Activated naive CD4-positive, alpha-beta T cell treated with anti-CD3 and anti-CD28 coated beads, Interleukin-2, amount 50 U/mL, for 24 hours (primary cell): ENCODE data around the gene SATB2.

Source experiments
- H3K27ac Mint-ChIP-seq: one replicate; pipeline ENCODE4 v1.8.0; 2021; ENCODE audit warnings: mild to moderate bottlenecking, mixed read lengths
- H3K27me3 Mint-ChIP-seq: one replicate; pipeline ENCODE4 v1.8.0; 2021; ENCODE audit warnings: mixed read lengths
- H3K36me3 Mint-ChIP-seq: one replicate; pipeline ENCODE4 v1.8.0; 2021; ENCODE audit warnings: mixed read lengths
- H3K4me1 Mint-ChIP-seq: one replicate; pipeline ENCODE4 v1.8.0; 2021; ENCODE audit warnings: mixed read lengths
- H3K4me3 Mint-ChIP-seq: one replicate; pipeline ENCODE4 v1.8.0; 2021; ENCODE audit warnings: mild to moderate bottlenecking, mixed read lengths
- H3K9me3 Mint-ChIP-seq: one replicate; pipeline ENCODE4 v1.8.0; 2021; ENCODE audit warnings: mixed read lengths

The SATB2 gene

GRCh38 chr2:199457147-199458008 lies at the start of gene SATB2:
TSS of gene SATB2 (minus strand) at chr2:199457939. CDS start at chr2:199456037, 1,902 bp downstream.
- Mint-ChIP-seq H3K27me3 (peaks cover 46% of the 10 kb centered on the region), H3K4me1 (peaks cover 25% of the 10 kb centered on the region), H3K4me3 (peak within 1 kb of the TSS; percentile 83), H3K9me3 (peaks cover 4% of the 10 kb centered on the region), H3K27ac (no peak within 1 kb of the TSS), H3K36me3 (peaks cover 4% of the 10 kb centered on the region)

- Mint-ChIP-seq H3K27ac (no peak overlapping the region), H3K4me1 (no peaks in the 10 kb centered on the region), H3K36me3 (no peaks in the 10 kb centered on the region), H3K9me3 (no peaks in the 10 kb centered on the region), H3K27me3 (peaks cover 11% of the 10 kb centered on the region), H3K4me3 (no peak overlapping the region)
Observed at GRCh38 chr2:199505755-199506403, 48.1 kb upstream of the SATB2 start.

DNA sequence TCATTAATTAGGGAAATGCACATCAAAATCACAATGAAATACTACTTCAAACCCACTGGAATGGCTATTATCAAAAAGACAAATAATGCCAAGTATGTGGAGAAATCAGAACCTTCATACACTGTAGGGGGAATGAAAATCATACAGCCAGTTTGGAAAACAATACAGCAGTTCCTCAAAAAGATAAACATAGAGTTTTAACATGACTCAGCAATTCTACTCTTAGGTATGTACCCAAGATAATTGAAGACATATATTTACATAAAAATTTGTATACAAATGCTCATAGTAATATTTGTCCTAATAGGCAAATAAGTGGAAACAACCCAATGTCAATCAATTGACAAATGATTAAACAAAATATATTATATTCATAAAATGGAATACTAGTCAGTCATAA lies 45.4 kb upstream of the SATB2 start:
- Mint-ChIP-seq H3K9me3 (no peaks in the 10 kb centered on the region), H3K27me3 (peaks cover 11% of the 10 kb centered on the region), H3K4me3 (no peak overlapping the region), H3K27ac (no peak overlapping the region), H3K4me1 (no peaks in the 10 kb centered on the region), H3K36me3 (no peaks in the 10 kb centered on the region)

GRCh38 chr2:199499005-199499404 lies 41.3 kb upstream of the SATB2 start:
- Mint-ChIP-seq H3K27ac (no peak overlapping the region), H3K4me3 (no peak overlapping the region), H3K36me3 (no peaks in the 10 kb centered on the region), H3K4me1 (no peaks in the 10 kb centered on the region), H3K27me3 (peaks cover 14% of the 10 kb centered on the region), H3K9me3 (no peaks in the 10 kb centered on the region)

GRCh38 chr2:199495147-199495546 lies 37.4 kb upstream of the SATB2 start:
- Mint-ChIP-seq H3K27ac (no peak overlapping the region), H3K9me3 (no peaks in the 10 kb centered on the region), H3K4me3 (no peak overlapping the region)

GRCh38 chr2:199490049-199490448 lies 32.3 kb upstream of the SATB2 start:
- no peak overlapping the region for H3K27ac Mint-ChIP-seq

More at GRCh38 chr2:199495147-199495546, 37.4 kb upstream of the SATB2 start:
- H3K4me1 Mint-ChIP-seq: no peaks in the 10 kb centered on the region
- H3K27me3 Mint-ChIP-seq: peaks cover 14% of the 10 kb centered on the region
- H3K36me3 Mint-ChIP-seq: no peaks in the 10 kb centered on the region

DNA sequence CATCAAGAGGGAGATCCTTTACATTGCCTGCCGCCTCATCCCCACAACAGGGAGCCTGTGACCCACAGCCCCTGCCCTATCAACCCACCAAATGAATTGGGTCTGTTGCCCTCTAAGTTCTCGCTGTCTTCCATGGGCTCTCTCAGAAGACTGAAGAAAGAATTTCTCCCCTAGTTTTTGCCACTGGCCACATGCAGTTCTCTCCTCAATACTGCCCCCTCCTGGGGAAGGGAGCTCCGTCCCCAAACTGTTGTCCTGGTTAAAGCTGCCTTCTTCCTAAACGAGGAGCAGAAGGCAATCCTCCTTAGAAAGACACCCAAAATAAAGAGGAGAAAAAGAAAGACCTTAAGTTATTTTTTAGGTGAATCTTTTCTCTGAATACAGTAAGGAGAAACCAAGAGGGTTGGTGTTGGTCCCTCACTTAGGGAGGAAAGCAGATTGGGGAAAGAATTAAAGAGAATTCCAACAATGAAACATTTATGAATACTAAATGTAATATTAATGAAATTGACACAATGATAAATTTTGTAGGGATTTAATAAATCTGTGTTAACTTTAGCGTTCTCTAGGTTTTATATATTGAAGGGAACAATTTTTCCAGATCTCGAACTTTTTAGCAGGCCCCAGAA lies 31.1 kb upstream of the SATB2 start:
- Mint-ChIP-seq H3K4me1 (no peaks in the 10 kb centered on the region), H3K36me3 (no peaks in the 10 kb centered on the region), H3K27ac (no peak overlapping the region), H3K27me3 (peaks cover 18% of the 10 kb centered on the region), H3K4me3 (no peak overlapping the region), H3K9me3 (no peaks in the 10 kb centered on the region)

More at GRCh38 chr2:199490049-199490448, 32.3 kb upstream of the SATB2 start:
- H3K4me3 Mint-ChIP-seq: no peak overlapping the region
- peaks cover 18% of the 10 kb centered on the region for H3K27me3 Mint-ChIP-seq
- H3K36me3 Mint-ChIP-seq: no peaks in the 10 kb centered on the region
- H3K4me1 Mint-ChIP-seq: no peaks in the 10 kb centered on the region
- no peaks in the 10 kb centered on the region for H3K9me3 Mint-ChIP-seq

DNA sequence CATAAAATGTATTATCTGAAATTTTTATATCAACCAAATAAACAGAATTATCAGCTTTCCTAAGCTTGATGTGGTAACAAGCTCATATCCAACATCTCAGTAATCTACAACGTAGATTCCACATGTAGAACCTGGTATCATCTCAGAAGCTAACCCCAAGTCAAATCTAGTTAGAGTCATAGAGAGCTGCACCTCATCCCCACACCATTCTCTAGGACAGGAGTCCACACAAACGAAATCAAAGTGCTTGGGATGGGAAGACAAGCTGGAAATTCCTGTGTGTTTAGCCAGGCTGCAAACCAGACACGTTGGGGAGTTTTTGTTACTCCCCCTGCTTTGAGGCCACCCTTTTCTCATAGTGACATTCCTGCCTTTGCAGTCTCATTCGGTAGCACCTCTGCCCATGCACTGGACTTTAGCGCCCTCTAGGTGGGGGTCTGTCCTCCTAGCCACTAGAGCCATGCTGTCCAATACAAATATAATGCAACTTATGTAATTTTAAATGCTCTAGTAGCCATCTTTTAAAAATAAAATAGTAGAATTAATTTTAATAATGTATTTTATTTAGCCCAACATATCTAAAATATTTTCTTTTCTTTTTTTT lies 28.1 kb upstream of the SATB2 start:
- Mint-ChIP-seq H3K36me3 (no peaks in the 10 kb centered on the region), H3K9me3 (no peaks in the 10 kb centered on the region)

GRCh38 chr2:199484927-199485326 lies 27.2 kb upstream of the SATB2 start:
- Mint-ChIP-seq H3K27me3 (peaks cover 17% of the 10 kb centered on the region), H3K4me3 (no peak overlapping the region), H3K36me3 (no peaks in the 10 kb centered on the region), H3K4me1 (no peaks in the 10 kb centered on the region), H3K9me3 (no peaks in the 10 kb centered on the region), H3K27ac (no peak overlapping the region)

More for the DNA sequence above, 28.1 kb upstream of the SATB2 start:
- Mint-ChIP-seq H3K27ac (no peak overlapping the region), H3K4me1 (no peaks in the 10 kb centered on the region), H3K4me3 (no peak overlapping the region), H3K27me3 (peaks cover 15% of the 10 kb centered on the region)

- no peaks in the 10 kb centered on the region for H3K9me3 Mint-ChIP-seq
- H3K4me3 Mint-ChIP-seq: no peak overlapping the region
- peaks cover 22% of the 10 kb centered on the region for H3K27me3 Mint-ChIP-seq
- no peak overlapping the region for H3K27ac Mint-ChIP-seq
- no peaks in the 10 kb centered on the region for H3K4me1 Mint-ChIP-seq
- no peaks in the 10 kb centered on the region for H3K36me3 Mint-ChIP-seq
Observed at GRCh38 chr2:199480966-199481365, 23.2 kb upstream of the SATB2 start.

DNA sequence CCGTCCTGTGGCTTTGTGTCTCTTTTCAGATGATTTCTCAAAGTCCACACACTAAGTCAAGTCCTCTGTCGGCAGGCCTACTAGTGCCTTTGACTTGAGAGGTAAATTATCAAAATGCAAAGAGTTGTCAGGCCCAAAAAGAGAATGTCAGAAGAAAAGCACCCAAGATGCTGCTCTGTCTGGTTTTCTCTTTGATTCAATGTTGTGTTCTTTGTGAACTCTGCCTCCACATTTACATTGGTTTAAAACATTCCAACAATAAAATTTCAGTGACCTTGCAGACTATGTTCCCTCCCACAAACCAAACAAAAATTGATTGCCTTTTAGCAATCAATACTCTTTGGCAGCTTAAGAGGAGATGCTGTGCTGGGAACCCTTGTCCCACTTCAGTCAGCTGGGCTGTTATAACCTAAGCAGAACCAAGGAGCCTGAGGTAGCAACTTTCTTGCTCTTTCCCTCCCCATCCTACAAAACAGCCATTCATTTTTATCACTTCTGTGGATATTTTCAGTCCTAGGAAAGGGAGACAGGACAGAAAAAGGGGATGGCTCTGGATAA lies 19.6 kb upstream of the SATB2 start:
- H3K27ac Mint-ChIP-seq: no peak overlapping the region
- no peak overlapping the region for H3K4me3 Mint-ChIP-seq
- no peaks in the 10 kb centered on the region for H3K9me3 Mint-ChIP-seq
- H3K36me3 Mint-ChIP-seq: no peaks in the 10 kb centered on the region
- H3K27me3 Mint-ChIP-seq: peaks cover 30% of the 10 kb centered on the region
- no peaks in the 10 kb centered on the region for H3K4me1 Mint-ChIP-seq

DNA sequence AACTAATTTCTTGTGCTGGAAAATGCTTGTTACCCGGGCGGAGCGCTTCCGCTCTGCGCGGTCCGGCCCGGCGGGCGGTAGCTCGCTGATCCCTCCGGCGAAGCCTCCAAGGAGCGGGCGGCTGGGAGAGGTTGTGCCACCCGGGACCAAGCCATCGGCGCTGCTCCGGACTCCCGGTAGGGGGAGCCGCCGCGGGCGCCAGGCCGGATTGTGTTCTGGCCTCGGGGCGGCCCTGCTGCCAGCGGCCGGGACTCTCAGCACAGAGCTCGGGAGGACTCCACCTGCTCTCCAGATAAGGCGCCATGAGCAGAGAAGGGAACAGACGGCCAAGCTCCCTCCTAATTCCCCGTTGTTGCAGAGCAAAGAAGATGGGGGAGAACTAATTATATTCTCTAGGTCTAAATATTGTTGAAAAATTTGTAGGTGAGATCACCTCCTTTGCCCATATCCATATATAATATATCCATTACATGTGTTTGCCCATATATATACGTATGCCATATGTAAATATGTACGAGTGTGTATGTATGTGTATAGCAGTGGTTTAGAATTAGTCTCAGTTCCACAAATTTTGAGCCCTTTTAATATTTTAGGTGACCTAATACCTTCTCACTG lies 13.8 kb upstream of the SATB2 start:
- Mint-ChIP-seq H3K4me3 (no peak overlapping the region), H3K27ac (no peak overlapping the region), H3K36me3 (peaks cover 1% of the 10 kb centered on the region), H3K4me1 (peaks cover 16% of the 10 kb centered on the region), H3K27me3 (peaks cover 49% of the 10 kb centered on the region), H3K9me3 (no peaks in the 10 kb centered on the region)

DNA sequence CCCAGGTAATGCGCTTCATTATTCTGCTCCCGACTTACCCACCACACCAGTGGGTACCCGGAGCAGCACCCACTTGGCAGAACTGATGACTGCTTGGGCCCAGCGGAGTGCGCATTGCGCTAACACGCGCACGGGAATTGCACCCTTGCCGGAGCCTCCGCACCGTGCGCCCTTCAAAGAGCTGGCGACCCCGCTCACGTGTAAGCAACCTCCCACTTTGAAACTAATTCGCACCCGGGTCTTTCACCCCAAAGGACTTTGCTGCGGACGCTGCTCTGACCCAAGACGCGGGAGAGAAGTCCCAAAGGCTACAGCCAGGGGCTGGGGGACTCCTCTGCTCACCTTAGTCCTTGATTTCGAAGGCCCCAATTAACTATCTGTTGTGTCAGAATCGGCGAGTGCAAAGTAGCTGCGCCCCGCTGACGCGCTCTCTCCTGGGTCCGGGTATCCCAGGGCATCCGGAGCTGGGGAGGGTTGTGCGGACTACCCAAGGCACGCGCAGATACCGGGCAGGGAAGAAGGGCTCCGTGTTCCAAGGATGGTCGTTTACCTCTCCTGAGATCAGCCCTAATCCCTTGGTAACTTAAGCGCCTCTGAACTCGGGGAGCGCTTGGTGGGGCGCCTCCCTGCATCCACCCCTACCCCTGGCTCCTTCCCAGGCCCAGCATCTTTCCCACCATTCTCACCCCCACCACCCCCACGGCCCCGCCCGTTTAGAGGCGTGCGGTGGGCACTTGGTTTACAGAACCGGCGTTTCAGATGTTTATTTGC lies 13.1 kb upstream of the SATB2 start:
- Mint-ChIP-seq H3K4me1 (peaks cover 16% of the 10 kb centered on the region), H3K9me3 (no peaks in the 10 kb centered on the region), H3K4me3 (no peak overlapping the region), H3K36me3 (peaks cover 1% of the 10 kb centered on the region), H3K27ac (no peak overlapping the region), H3K27me3 (peaks cover 51% of the 10 kb centered on the region)

GRCh38 chr2:199470361-199470671 lies 12.6 kb upstream of the SATB2 start:
- Mint-ChIP-seq H3K4me3 (no peak overlapping the region), H3K27me3 (peaks cover 56% of the 10 kb centered on the region), H3K27ac (no peak overlapping the region), H3K9me3 (no peaks in the 10 kb centered on the region), H3K36me3 (peaks cover 1% of the 10 kb centered on the region), H3K4me1 (peaks cover 16% of the 10 kb centered on the region)
